Neural cell (in vitro differentiated cells): ENCODE results near the gene IL1R2. TPM values are rescaled to one million over a fixed set of nuclear protein-coding genes. Genes with fewer than 3 reads are reported as not detected.

Experiments used
- H2AFZ ChIP-seq: fragments of 200-600, 300-800 bp; sonication (generic), shearing (Covaris generic); 2 replicates; pipeline ENCODE4 v1.6.0; 2014; ENCODE audit warnings: low read depth, mild to moderate bottlenecking, antibody characterized with exemption, low read length, moderate library complexity
- H3F3A ChIP-seq: fragments of 200-600 bp; shearing (Covaris generic); 2 replicates; pipeline ENCODE4 v1.6.1; 2016; ENCODE audit warnings: mild to moderate bottlenecking, moderate library complexity, mixed read lengths, antibody characterized with exemption, low read length; ENCODE audit not compliant: insufficient read depth, poor library complexity, severe bottlenecking
- H3K27ac ChIP-seq: fragments of 200-600, 300-800 bp; sonication (generic), shearing (Covaris generic); 2 replicates; pipeline ENCODE4 v1.5.1; 2014; ENCODE audit warnings: mild to moderate bottlenecking, low read length, moderate library complexity
- H3K27me3 ChIP-seq: fragments of 300-800, 200-600 bp; sonication (generic), shearing (Covaris generic); 2 replicates; pipeline ENCODE4 v1.6.0; 2014; ENCODE audit warnings: mild to moderate bottlenecking, low read depth, low read length, moderate library complexity; ENCODE audit not compliant: insufficient read depth
- H3K36me3 ChIP-seq: fragments of 300-800, 200-600 bp; sonication (generic), shearing (Covaris generic); 2 replicates; pipeline ENCODE4 v1.5.1; 2014; ENCODE audit warnings: mild to moderate bottlenecking, antibody characterized with exemption, low read length, moderate library complexity; ENCODE audit not compliant: insufficient read depth
- H3K4me2 ChIP-seq: fragments of 300-800, 200-600 bp; sonication (generic), shearing (Covaris generic); 2 replicates; pipeline ENCODE4 v1.6.0; 2014; ENCODE audit warnings: mild to moderate bottlenecking, low read length
- H3K4me3 ChIP-seq: fragments of 300-800, 200-600 bp; sonication (generic), shearing (Covaris generic); 2 replicates; pipeline ENCODE4 v1.5.1; 2014; ENCODE audit warnings: mild to moderate bottlenecking, low read length, moderate library complexity
- H3K79me2 ChIP-seq: fragments of 200-600 bp; shearing (Covaris generic); replicated peaks from 2 replicates; pipeline ENCODE4 v1.6.0; 2014; ENCODE audit warnings: mild to moderate bottlenecking, low read length, moderate library complexity; ENCODE audit not compliant: insufficient read depth
- H3K9ac ChIP-seq: fragments of 300-800, 200-600 bp; sonication (generic), shearing (Covaris generic); 2 replicates; pipeline ENCODE4 v1.6.1; 2016; ENCODE audit warnings: mild to moderate bottlenecking, low read length, mixed read lengths
- H3K9me2 ChIP-seq: fragments of 200-600 bp; shearing (Covaris generic); 2 replicates; pipeline ENCODE4 v1.6.1; 2016; ENCODE audit warnings: mild to moderate bottlenecking, low read length, mixed read lengths; ENCODE audit not compliant: insufficient read depth
- H3K9me3 ChIP-seq: fragments of 200-600, 300-800 bp; sonication (generic), shearing (Covaris generic); 2 replicates; pipeline ENCODE4 v1.6.1; 2016; ENCODE audit warnings: mild to moderate bottlenecking, mixed run types, low read length, moderate library complexity, mixed read lengths
- H4K20me1 ChIP-seq: fragments of 200-600 bp; shearing (Covaris generic); 2 replicates; pipeline ENCODE4 v1.6.1; 2016; ENCODE audit warnings: mild to moderate bottlenecking, mixed run types; ENCODE audit not compliant: insufficient read depth
- EP300 ChIP-seq: fragments of 450-650 bp; conservative IDR thresholded peaks from 2 replicates; pipeline ENCODE4 v1.6.1; 2014; ENCODE audit warnings: antibody characterized with exemption, mild to moderate bottlenecking, moderate library complexity; ENCODE audit not compliant: poor library complexity, severe bottlenecking
- EZH2 ChIP-seq: fragments of 200-600, 300-800 bp; shearing (Covaris generic), sonication (generic); IDR thresholded peaks from 2 replicates; pipeline ENCODE4 v1.6.1; 2014; ENCODE audit warnings: antibody characterized with exemption, low read length, borderline replicate concordance, mild to moderate bottlenecking; ENCODE audit not compliant: insufficient read depth, poor library complexity, severe bottlenecking
- MXI1 ChIP-seq: fragments of 450-650 bp; conservative IDR thresholded peaks from 2 replicates; pipeline ENCODE4 v1.6.1; 2014; ENCODE audit warnings: antibody characterized with exemption, mild to moderate bottlenecking; ENCODE audit not compliant: poor library complexity, severe bottlenecking
- POLR2AphosphoS5 ChIP-seq: IDR thresholded peaks from 2 replicates; pipeline ENCODE4 v1.6.1; 2012
- RAD21 ChIP-seq: fragments of 450-650 bp; conservative IDR thresholded peaks from 2 replicates; pipeline ENCODE4 v1.6.1; 2014; ENCODE audit warnings: antibody characterized with exemption, mild to moderate bottlenecking, moderate library complexity
- REST ChIP-seq: IDR thresholded peaks from 2 replicates; pipeline ENCODE4 v1.6.1; 2012; ENCODE audit warnings: borderline replicate concordance
- SMC3 ChIP-seq: fragments of 450-650 bp; conservative IDR thresholded peaks from 2 replicates; pipeline ENCODE4 v1.6.1; 2014; ENCODE audit warnings: antibody characterized with exemption, mild to moderate bottlenecking, moderate library complexity; ENCODE audit not compliant: poor library complexity
- TAF1 ChIP-seq: IDR thresholded peaks from 2 replicates; pipeline ENCODE4 v1.6.1; 2012; ENCODE audit warnings: low read depth
- polyA plus RNA-seq: library from polyadenylated mRNA; depleted of rRNA; stranded (reverse); fragments of >200 nt; gene quantifications from 2 replicates; pipeline ENCODE4 v1.2.3, GENCODE V29; 2014
- TF ChIP-seq, protein P1 (sequence below): fragments of 450-650 bp; IDR thresholded peaks from 2 replicates; pipeline ENCODE4 v1.5.1; 2014; ENCODE audit warnings: antibody characterized with exemption, mild to moderate bottlenecking, moderate library complexity; ENCODE audit not compliant: poor library complexity, severe bottlenecking

Gene IL1R2
- polyA plus RNA-seq, 1 donor from 2014 or later = not detected

DNA sequence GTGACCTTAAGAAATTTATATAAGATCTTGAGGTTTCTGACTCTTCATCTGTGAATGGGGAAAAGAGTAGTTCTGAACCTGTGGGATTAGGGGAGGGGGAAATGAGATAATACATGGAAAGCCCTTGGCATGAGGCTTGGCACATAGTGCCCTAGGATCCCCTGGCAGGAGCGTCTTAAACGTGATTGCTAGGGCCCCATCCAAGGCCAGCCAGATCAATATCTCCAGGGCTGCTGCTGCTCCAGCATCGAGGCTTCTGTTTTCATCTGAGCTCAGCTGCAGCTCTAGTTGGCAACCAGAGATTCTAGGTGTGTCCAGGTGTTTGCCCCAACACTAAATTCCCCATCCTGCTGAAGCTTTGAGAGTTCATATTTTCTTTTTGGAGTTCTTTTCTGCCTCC is 71.0 kb downstream of the IL1R2 start:
- no peak for TF ChIP-seq EZH2
- no peak for TF ChIP-seq REST
- TF ChIP-seq TAF1 = no peak
- TF ChIP-seq POLR2AphosphoS5 = no peak
- no peak for TF ChIP-seq RAD21
- TF ChIP-seq, protein P1, sequence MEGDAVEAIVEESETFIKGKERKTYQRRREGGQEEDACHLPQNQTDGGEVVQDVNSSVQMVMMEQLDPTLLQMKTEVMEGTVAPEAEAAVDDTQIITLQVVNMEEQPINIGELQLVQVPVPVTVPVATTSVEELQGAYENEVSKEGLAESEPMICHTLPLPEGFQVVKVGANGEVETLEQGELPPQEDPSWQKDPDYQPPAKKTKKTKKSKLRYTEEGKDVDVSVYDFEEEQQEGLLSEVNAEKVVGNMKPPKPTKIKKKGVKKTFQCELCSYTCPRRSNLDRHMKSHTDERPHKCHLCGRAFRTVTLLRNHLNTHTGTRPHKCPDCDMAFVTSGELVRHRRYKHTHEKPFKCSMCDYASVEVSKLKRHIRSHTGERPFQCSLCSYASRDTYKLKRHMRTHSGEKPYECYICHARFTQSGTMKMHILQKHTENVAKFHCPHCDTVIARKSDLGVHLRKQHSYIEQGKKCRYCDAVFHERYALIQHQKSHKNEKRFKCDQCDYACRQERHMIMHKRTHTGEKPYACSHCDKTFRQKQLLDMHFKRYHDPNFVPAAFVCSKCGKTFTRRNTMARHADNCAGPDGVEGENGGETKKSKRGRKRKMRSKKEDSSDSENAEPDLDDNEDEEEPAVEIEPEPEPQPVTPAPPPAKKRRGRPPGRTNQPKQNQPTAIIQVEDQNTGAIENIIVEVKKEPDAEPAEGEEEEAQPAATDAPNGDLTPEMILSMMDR = no peak
- TF ChIP-seq EP300 = no peak
- no peak for TF ChIP-seq SMC3
- no peak for TF ChIP-seq MXI1
- Histone ChIP-seq H3K9me2 (no peaks in the 10 kb centered on the region), H3K27ac (no peak overlapping the region), H3K9ac (no peak overlapping the region), H3K79me2 (no peaks in the 10 kb centered on the region), H3K9me3 (no peaks in the 10 kb centered on the region), H3F3A (no peaks in the 10 kb centered on the region), H3K27me3 (no peaks in the 10 kb centered on the region), H3K4me2 (no peak overlapping the region), H2AFZ (no peak overlapping the region), H3K36me3 (no peaks in the 10 kb centered on the region), H4K20me1 (no peaks in the 10 kb centered on the region), H3K4me3 (no peak overlapping the region)

GRCh38 chr2:102063487-102063911 is 71.7 kb downstream of the IL1R2 start:
- H3K9me3 ChIP-seq = no peaks in the 10 kb centered on the region
- H3K4me2 ChIP-seq = no peak overlapping the region
- H3F3A ChIP-seq = no peaks in the 10 kb centered on the region
- no peaks in the 10 kb centered on the region for H3K36me3 ChIP-seq
- no peaks in the 10 kb centered on the region for H3K9me2 ChIP-seq
- no peak for TF ChIP-seq SMC3
- no peak for TF ChIP-seq REST
- TF ChIP-seq, protein P1 = no peak
- no peak for TF ChIP-seq POLR2AphosphoS5
- no peak for TF ChIP-seq MXI1
- TF ChIP-seq EZH2 = no peak
- TF ChIP-seq EP300 = no peak
- TF ChIP-seq TAF1 = no peak
- TF ChIP-seq RAD21 = no peak
- H3K27ac ChIP-seq = no peak overlapping the region
- no peak overlapping the region for H3K4me3 ChIP-seq
- no peaks in the 10 kb centered on the region for H4K20me1 ChIP-seq
- no peak overlapping the region for H3K9ac ChIP-seq
- H2AFZ ChIP-seq = no peak overlapping the region
- no peaks in the 10 kb centered on the region for H3K27me3 ChIP-seq
- H3K79me2 ChIP-seq = no peaks in the 10 kb centered on the region
